Activated T-cell treated with anti-CD3 and anti-CD28 coated beads, Interleukin-2, amount 50 U/mL, for 4 hours (primary cell): ENCODE data around the gene HOXC9. TPM values are rescaled to one million over a fixed set of nuclear protein-coding genes. Genes with fewer than 3 reads are reported as not detected.

Source experiments
- ATAC-seq, 2 donors: fragments of 200-7000 bp; cut with Tn5 transposase; one replicate each; pipeline ENCODE4 v1.10.0; 2021
- DNase-seq: peaks from one replicate; pipeline ENCODE4 v3.0.0-alpha.2; 2020
- H3K27me3 Mint-ChIP-seq: one replicate; pipeline ENCODE4 v1.8.0; 2021; ENCODE audit warnings: low read depth, mixed read lengths
- H3K36me3 Mint-ChIP-seq: one replicate; pipeline ENCODE4 v1.8.0; 2022; ENCODE audit warnings: mixed read lengths; ENCODE audit not compliant: insufficient read depth
- H3K4me1 Mint-ChIP-seq: one replicate; pipeline ENCODE4 v1.8.0; 2021; ENCODE audit warnings: low read depth, mixed read lengths
- H3K4me3 Mint-ChIP-seq: one replicate; pipeline ENCODE4 v1.8.0; 2021; ENCODE audit warnings: mild to moderate bottlenecking, moderate library complexity, mixed read lengths
- H3K9me3 Mint-ChIP-seq: one replicate; pipeline ENCODE4 v1.8.0; 2021; ENCODE audit warnings: mixed read lengths
- total RNA-seq, 3 donors: library from RNA; stranded (reverse); gene quantifications; one replicate each; pipeline ENCODE4 v1.2.1, GENCODE V29; 2021

The HOXC9 gene
- total RNA-seq, 3 donors from 2014 or later, result not detected

DNA sequence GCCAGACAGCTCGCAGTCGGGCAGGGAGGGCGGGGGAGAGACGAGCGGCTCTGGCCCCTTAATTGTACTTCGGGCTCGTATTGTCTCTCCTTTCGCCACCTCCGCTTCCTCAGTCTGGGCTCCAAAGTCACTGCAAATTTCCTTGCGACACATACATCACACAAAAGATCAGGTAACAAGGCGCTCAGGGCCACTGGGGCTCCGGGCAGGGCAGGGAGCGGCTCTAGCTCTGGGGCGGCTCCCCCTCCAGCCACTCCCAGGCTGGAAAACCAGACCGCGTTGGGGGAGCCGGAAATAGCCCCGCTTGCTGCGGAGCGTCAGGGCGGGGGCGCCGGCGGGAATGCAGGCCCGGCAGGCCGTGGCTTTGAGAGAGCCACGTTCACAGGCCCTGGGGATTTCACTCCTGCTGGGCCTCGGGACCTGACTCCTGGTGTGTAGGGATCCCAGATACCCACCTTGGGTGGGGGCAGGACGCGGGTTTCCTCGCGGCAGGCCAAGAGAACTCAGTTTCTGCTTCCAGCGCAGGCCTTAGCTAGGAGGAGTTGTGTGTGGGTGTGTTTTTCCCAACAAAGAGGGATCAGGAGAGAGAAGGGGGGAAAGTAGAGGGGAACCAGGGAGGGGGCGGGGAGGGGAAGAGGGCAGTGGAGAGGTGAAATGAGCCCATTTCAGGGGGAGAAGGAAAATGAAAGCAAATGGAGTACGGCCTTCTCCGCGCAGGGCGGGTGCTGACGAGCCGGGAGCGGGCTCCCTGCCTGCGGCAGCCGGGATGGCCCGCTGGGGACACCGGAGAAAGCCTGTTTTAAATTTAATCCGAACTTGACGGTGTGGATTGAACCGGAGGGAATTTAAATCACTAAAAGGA lies 4.4 kb upstream of the HOXC9 start:
- ATAC-seq, result peak; percentile 48 to 54
- no peak for DNase-seq
- H3K4me3 Mint-ChIP-seq, result peak overlapping the region; percentile 82
- peaks cover 32% of the 10 kb centered on the region for H3K4me1 Mint-ChIP-seq
- H3K9me3 Mint-ChIP-seq, result no peaks in the 10 kb centered on the region
- H3K27me3 Mint-ChIP-seq, result peaks cover 94% of the 10 kb centered on the region
- no peaks in the 10 kb centered on the region for H3K36me3 Mint-ChIP-seq

DNA sequence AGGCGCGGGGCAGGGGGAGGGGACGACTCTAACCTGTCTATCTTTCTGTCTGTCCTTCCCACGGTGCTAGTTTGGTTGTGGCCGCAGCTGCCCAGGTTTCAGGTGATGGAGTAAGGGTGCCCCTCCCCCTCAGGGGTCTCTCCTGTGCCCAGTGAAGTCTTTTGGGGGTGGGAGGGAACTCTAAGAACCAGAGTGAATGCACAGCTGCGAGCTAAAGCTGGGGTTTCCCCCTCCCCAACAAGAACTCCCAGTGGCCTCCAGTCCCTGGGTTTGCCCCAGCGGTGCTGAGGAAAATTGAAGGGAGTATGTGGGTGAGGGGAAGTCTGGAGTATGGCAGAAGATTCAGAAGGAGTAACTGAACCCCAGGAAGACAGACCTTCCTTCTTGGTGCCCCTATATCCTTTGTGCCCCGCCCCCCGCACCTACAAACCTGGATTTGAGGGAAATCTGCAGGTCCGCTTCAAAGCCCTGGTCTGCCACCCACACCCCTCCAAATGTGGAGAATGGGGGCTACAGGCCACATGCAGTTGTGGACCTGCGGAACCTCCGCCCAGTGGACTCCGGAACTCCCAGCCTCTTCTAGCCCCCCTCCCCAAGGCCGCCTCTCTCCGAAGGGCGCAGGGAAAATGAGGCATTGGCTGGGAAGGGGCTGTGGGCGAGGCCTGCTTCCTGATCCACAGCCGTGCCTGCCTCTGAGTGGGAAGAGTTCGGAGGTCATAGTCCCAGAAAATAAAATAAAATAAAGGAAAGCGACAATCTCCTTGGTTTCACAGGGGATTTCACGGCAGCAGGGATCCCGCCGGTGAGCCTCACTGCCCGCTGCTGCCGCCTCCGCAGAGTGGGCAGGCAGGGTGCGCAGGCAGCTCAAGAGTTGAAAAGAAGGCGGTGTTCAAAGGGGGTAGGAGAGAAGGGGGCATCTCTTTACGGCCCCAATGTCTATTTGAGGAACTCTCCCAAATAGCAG lies 3.4 kb upstream of the HOXC9 start:
- DNase-seq (no peak), ATAC-seq (peak in 1 of 2 donors; percentile 6)
- Mint-ChIP-seq H3K9me3 (no peaks in the 10 kb centered on the region), H3K4me3 (peak overlapping the region; percentile 82), H3K4me1 (peaks cover 32% of the 10 kb centered on the region), H3K36me3 (no peaks in the 10 kb centered on the region), H3K27me3 (peaks cover 94% of the 10 kb centered on the region)

DNA sequence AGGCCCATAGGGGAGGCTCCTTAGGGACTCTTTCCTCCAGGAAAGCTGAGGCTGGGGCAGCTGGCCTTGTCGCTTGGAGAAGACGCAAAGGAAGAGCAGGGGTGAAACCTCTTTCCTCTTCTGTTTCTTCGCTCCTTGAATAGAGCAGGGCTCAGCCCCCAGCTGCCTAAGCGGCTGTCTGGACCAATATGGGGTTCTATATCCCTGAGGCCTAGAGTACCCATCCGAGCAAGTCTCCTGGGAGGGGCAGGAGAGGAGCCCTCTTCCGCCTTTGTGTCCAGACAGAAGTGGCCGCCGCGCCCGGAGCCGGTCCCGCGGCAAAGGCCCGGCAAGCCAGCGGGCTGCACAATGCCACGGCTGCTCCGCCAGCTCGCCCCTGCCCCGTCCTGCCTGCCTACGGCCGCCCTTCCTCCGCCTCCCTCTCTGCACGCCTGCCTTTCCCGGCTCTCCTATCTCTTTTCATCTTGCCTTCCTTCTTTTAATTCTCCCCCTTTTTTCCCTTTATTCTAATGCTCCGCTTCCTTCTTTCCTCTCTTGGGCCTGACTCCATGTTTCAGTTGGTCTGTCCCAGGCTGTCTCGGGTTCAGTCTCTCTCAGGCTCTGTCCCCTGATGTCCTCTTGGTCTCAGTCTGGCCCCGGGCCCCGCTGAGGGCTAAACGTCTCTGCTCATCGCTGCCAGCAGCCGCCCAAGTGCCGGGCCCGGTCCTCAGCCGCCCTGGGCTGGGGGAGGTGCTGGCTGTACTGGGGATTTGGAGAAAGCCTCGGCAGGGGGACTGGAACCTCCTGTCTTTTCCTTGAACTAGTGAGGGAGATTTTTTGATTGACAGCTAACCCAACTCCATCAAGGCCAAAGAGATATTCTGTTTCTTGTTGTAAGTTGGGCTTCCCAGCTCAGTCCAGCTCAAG lies 2.5 kb upstream of the HOXC9 start:
- Mint-ChIP-seq H3K36me3 (no peaks in the 10 kb centered on the region), H3K4me1 (peaks cover 35% of the 10 kb centered on the region), H3K9me3 (no peaks in the 10 kb centered on the region), H3K4me3 (no peak overlapping the region), H3K27me3 (peaks cover 94% of the 10 kb centered on the region)
- ATAC-seq (no peak), DNase-seq (no peak)

DNA sequence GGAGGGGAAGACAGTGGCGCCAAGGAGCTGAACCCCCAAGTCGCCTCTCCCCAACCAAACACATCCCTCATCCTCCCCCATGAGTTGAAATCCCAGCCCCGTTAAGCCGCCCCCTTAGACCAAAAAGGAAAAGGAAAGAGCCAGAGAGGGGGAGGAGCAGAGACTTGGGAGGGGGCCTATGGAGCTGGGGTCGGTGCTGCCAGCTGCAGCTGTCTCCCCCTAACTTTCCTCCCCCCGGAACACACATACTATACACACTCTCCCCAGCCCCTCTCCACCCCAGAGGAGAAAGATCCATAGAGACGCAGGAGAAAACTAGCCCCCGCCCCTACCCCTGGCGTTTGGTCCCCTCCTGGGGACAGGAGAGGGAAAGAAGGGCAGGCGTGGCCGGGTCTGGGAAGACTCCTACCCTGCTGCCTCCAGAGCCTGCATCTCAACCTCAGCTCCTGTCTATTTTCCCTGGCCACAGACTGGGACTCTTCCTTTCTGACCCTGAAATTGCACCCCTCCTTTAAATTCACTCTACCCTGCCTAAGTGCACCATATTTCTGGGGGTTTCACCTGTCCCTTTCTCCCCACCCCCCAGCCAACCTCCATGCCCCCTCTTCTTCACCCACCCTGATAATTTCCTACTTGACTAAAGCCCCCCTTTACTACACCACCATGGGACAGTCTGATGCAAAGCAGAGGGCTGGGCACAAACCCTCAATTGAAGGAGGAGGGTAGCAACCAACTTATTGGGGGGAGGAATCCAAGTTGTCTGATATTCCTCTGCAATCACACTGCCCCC lies 1.7 kb upstream of the HOXC9 start:
- ATAC-seq (no peak), DNase-seq (no peak)
- Mint-ChIP-seq H3K27me3 (peaks cover 95% of the 10 kb centered on the region), H3K36me3 (no peaks in the 10 kb centered on the region), H3K9me3 (no peaks in the 10 kb centered on the region), H3K4me1 (peaks cover 36% of the 10 kb centered on the region), H3K4me3 (no peak overlapping the region)

DNA sequence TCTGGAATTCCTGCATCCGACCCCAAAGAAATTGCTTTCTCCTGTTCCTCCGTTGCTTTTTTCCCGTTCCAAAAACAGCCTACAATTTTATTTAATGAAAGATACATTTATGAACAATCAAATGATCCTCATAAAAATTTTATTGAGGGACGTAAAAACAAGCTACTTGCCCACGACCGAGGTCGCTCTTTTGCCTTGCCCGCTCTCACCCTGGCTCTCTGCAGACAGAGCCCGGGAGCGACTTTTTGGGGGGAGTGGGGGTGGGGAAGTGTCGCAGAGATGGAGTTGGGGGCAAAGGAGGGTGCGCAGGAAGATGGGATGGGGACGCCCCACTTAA lies 1.1 kb upstream of the HOXC9 start:
- Mint-ChIP-seq H3K27me3 (peaks cover 95% of the 10 kb centered on the region), H3K9me3 (no peaks in the 10 kb centered on the region), H3K36me3 (no peaks in the 10 kb centered on the region), H3K4me3 (no peak overlapping the region), H3K4me1 (peaks cover 35% of the 10 kb centered on the region)
- ATAC-seq (no peak), DNase-seq (no peak)

DNA sequence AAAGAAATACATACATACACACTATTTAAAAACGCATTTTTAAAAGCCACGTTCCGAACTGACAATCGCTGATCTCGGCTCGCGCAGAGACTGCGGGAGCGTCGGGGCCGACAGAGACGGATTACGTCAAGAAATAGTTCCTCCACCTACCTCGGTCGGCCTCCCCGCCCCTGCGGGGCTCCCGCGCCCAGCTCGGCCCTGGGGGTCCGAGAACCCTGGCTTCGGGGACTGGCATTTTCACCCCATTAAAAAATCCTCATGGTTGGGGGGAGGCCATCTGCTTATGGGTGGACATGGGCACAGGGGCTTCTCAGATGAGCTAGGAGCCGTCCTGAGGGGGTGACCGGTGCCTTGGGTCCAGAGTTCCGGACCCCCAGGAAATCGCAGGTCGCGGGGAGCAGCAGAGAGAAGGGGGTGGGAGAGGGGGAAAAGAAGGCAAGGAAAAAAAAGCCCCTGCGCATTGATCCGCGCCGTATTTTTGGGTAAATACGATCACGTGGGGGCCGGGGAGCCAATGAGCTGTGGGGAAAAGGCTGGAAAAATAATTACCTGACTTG lies 324 bp upstream of the HOXC9 start:
- no peak for ATAC-seq

DNA sequence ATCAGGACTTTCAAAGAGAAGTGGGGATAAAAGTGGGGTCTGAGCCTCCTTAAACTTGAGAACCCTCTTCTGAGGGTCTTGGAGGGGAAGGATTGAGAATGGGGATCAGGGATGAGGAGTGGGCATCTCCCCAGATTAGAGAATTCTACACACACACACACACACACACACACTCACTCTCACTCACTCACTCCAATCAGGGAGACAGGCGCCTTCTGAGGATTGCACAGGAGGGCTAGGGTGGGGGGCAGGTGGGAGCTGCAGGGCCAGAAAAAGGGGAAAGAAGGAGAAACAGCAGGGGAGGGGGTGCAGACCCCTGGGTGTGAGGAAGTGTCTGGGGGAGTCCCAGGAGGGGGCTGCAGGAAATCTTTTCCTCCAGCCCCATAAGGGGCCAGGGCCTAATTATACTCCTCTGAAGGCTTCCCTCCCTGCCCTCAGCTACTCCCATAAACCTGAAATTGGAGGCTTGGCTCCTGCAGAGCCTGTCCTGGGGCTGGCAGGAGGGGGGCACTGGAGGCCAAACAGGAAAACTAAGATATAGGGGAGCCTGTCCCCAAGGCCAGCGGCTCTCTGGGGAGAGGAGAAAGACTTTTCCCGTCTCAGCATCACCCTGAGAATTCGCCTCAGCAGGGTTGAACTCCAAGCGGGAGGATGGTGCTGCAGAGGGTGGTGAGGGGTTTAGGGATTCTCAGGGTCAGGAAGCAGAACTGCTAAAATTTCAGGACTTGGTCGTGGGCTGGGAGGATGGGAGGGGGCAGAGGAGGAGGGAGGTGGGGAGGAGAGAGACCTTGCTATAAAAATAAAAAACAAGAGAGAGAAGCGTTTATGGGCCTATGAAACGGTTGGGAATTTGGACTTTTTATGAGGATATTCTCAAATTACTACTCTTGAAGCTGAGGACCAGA lies 1.6 kb downstream of the HOXC9 start:
- no peak for ATAC-seq
- Mint-ChIP-seq H3K9me3 (no peaks in the 10 kb centered on the region), H3K4me1 (peaks cover 23% of the 10 kb centered on the region), H3K27me3 (peaks cover 95% of the 10 kb centered on the region), H3K36me3 (no peaks in the 10 kb centered on the region), H3K4me3 (no peak overlapping the region)
- no peak for DNase-seq

More for the DNA sequence above, 324 bp upstream of the HOXC9 start:
- H3K4me3 Mint-ChIP-seq, result peak overlapping the region; percentile 13
- no peak for DNase-seq
- no peaks in the 10 kb centered on the region for H3K36me3 Mint-ChIP-seq
- H3K9me3 Mint-ChIP-seq, result no peaks in the 10 kb centered on the region
- H3K4me1 Mint-ChIP-seq, result peaks cover 31% of the 10 kb centered on the region
- H3K27me3 Mint-ChIP-seq, result peaks cover 95% of the 10 kb centered on the region

DNA sequence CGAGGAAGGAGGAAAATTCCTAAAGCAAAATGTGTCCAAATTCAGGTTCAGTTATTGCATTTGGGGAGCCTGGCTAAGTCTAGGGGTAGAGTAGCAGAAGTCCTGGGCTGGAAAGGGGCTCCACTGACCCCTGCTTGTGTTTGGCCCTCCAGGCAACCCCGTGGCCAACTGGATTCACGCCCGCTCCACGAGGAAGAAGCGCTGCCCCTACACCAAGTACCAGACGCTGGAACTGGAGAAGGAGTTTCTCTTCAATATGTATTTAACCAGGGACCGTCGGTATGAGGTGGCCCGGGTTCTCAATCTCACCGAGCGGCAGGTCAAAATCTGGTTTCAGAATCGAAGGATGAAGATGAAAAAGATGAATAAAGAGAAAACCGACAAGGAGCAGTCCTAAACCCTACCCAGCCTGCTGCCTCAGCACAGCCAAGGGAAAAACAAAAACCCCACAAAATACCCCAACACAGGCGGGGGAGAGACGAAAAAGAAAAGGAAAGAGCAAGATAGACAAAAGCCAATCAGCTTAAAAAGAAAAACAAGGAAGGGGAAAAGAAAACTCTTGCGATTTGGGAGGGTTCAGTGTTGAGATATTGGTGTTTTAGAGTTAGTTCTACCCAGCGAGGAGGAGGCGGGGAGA lies 2.4 kb downstream of the HOXC9 start:
- peaks cover 18% of the 10 kb centered on the region for H3K4me1 Mint-ChIP-seq

DNA sequence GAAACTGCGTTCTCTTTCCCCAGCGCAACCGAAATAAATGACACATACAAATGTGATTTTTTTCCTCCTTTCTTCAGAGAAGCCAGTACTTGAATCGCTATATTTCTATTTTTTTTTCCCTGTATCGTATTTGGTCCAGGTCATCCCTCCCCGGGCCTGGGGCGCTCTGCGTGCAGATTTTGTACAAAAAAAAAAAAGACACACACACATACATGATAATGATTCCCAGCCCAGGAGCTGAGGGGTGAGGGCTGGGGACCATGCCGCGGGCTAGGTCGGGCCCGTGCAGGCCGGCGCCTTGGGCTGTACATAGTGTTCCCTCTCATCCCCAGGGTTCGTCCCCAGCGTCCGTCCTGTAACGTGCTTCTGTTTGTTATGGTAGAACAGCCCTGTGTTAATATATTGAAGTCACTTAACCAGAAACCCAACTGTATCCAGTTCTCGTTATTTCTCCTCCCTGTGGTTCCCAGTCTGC lies 3.0 kb downstream of the HOXC9 start:
- ATAC-seq, result no peak
- H3K36me3 Mint-ChIP-seq, result no peaks in the 10 kb centered on the region
- no peak for DNase-seq
- H3K27me3 Mint-ChIP-seq, result peaks cover 98% of the 10 kb centered on the region
- peaks cover 14% of the 10 kb centered on the region for H3K4me1 Mint-ChIP-seq
- H3K9me3 Mint-ChIP-seq, result no peaks in the 10 kb centered on the region
- no peak overlapping the region for H3K4me3 Mint-ChIP-seq

More for the DNA sequence above, 2.4 kb downstream of the HOXC9 start:
- Mint-ChIP-seq H3K4me3 (no peak overlapping the region), H3K9me3 (no peaks in the 10 kb centered on the region), H3K27me3 (peaks cover 98% of the 10 kb centered on the region), H3K36me3 (no peaks in the 10 kb centered on the region)
- no peak for DNase-seq
- no peak for ATAC-seq

DNA sequence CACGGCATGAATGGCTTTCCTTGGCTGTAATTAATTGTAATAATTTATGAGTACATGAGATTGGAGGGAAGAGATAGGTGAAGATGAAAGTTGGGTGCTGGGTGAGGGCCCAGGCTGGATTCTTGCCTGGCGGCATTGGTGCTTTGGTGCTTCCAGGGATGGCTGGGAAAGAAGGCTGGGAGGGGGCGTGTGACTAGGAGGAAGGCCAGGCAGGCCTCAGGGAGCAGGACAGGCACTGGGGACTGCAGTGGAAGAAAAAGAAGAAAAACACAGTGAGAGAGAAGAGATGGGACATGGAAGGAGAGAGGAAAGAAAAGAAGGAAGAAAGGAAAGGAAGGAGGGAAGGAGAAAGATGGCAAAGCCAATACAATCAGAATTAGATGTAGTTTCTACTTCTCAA lies 3.7 kb downstream of the HOXC9 start:
- Mint-ChIP-seq H3K4me3 (no peak overlapping the region), H3K36me3 (no peaks in the 10 kb centered on the region), H3K27me3 (peaks cover 97% of the 10 kb centered on the region), H3K4me1 (peaks cover 14% of the 10 kb centered on the region), H3K9me3 (no peaks in the 10 kb centered on the region)
- ATAC-seq (no peak), DNase-seq (no peak)

DNA sequence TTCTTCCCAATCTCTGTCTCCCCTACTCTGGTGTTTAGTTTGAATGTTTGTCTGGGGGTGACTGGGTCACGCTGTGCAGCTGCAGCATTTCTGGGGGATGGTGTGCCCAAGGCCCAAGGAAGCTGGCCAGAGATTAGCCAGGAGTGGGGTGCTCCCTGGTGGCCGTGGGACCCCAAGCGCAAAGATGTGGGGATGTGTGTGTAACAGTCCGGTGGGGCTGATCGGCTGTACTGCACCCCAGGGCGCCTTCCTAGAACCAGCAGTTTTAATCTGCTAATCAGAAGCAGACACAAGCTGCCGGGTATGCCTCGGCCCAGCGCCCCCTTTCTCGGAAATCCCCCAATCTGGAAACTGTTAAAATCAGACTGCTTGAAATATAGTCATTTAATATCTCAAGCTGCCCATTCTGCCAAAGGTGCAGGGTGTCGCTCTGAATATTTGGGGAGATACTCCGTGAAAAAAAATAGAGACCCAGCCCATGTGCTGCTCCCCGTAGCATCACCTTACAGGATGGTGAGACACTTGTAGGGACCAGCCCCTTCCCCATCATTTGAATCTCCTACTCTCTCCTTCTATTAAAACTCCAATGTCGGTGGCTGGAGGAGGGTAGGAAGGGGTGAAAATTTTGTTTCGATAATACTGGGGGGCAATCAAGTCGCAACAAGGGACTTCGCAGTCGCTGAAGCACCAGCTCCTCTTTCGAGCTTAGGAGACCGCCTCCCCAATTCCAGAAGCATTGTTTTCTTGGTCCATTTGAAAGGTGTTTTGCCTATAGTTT lies 4.3 kb downstream of the HOXC9 start:
- DNase-seq, result no peak
- Mint-ChIP-seq H3K4me3 (no peak overlapping the region), H3K9me3 (no peaks in the 10 kb centered on the region), H3K4me1 (peaks cover 15% of the 10 kb centered on the region), H3K27me3 (peaks cover 93% of the 10 kb centered on the region), H3K36me3 (no peaks in the 10 kb centered on the region)
- no peak for ATAC-seq
